Type B pancreatic cell (in vitro differentiated cells): ENCODE measurements around the gene GCFC2. TPM values are rescaled to one million over a fixed set of nuclear protein-coding genes. Genes with fewer than 3 reads are reported as not detected.
A peak's percentile ranks its signal among the peaks of the same experiment; 100 is the strongest.

ENCODE experiments used
- DNase-seq: peaks from one replicate; pipeline ENCODE4 v3.0.0; 2021; ENCODE audit warnings: mixed read lengths; ENCODE audit not compliant: unreplicated experiment; ENCODE audit errors: extremely low spot score
- H3K27ac Mint-ChIP-seq: 2 replicates; pipeline ENCODE4 v1.8.0; 2021; ENCODE audit warnings: mild to moderate bottlenecking, mixed read lengths
- H3K27me3 Mint-ChIP-seq: 2 replicates; pipeline ENCODE4 v1.8.0; 2021; ENCODE audit warnings: mixed read lengths
- H3K36me3 Mint-ChIP-seq: 2 replicates; pipeline ENCODE4 v1.8.0; 2021; ENCODE audit warnings: mixed read lengths
- H3K4me1 Mint-ChIP-seq: one replicate; pipeline ENCODE4 v1.8.0; 2021; ENCODE audit warnings: mixed read lengths; ENCODE audit not compliant: unreplicated experiment
- H3K4me3 Mint-ChIP-seq: 2 replicates; pipeline ENCODE4 v1.8.0; 2021; ENCODE audit warnings: mild to moderate bottlenecking, mixed read lengths
- H3K9me3 Mint-ChIP-seq: 2 replicates; pipeline ENCODE4 v1.8.0; 2021; ENCODE audit warnings: mixed read lengths
- long read RNA-seq: library from polyadenylated mRNA; unstranded; transcript quantifications from one replicate; pipeline ENCODE4 v2.0.0, GENCODE V29; 2020
- total RNA-seq: library from RNA; stranded (reverse); gene quantifications from 2 replicates; pipeline ENCODE4 v1.2.1, GENCODE V29; 2021; ENCODE audit warnings: low replicate concordance
- TF ChIP-seq, protein P1 (sequence below): fragments of 200-600 bp; sonication (generic); conservative IDR thresholded peaks from 2 replicates; pipeline ENCODE4 v1.5.0; 2021; ENCODE audit warnings: antibody characterized with exemption, mild to moderate bottlenecking

Gene GCFC2
- total RNA-seq = 19.8 and 22.1 TPM in 2 replicates
- long read RNA-seq, full-length matches to known transcripts = 3 of 12 reads
- long read RNA-seq, partial matches to known transcripts = 1 of 12 reads
- long read RNA-seq, other reads (novel, unspliced or antisense) = 8 of 12 reads

DNA sequence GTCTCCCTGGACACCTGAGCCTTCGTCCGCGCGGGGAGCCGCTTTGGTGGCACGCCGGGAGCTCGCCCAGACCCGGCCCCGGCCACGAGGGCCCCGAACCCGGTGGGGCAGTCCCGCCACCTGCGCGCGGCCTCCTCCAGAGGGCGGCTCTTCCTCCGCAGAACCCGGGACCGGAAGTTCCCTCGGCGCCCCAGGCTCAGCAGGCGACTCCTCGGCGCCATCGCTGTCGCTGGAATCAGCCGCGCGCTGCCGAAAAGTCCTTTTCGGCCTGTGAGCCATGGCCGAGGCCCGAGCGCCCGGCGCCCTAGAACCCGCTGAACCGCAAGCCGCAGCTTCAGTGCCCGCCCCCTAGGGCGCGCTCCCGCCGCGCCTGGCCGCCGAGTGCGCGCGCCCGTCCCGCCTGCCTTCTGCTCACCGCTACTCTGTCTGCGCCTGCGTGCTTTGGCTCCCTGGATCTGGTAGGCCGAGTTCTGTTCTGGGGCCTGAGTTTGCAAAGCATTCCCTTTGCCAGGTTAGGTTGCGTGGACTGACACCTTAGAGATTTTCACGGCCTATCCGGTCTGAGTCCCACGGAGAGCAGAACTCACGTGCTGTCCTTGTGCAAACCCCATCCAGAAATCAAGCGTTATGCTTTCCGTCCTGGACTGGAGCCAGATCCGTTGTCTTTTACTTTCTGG is at the start of gene GCFC2:
TSS of gene GCFC2 (minus strand) at position 339 of the 677 bp plus-strand sequence. CDS start at position 279, 60 bp downstream.
- Mint-ChIP-seq H3K36me3 (peaks cover 5% of the 10 kb centered on the region), H3K4me3 (peak within 1 kb of the TSS; percentile 94), H3K4me1 (peaks cover 26% of the 10 kb centered on the region), H3K27ac (peak within 1 kb of the TSS; percentile 88), H3K27me3 (no peaks in the 10 kb centered on the region), H3K9me3 (peaks cover 3% of the 10 kb centered on the region)
- TF ChIP-seq, protein P1, sequence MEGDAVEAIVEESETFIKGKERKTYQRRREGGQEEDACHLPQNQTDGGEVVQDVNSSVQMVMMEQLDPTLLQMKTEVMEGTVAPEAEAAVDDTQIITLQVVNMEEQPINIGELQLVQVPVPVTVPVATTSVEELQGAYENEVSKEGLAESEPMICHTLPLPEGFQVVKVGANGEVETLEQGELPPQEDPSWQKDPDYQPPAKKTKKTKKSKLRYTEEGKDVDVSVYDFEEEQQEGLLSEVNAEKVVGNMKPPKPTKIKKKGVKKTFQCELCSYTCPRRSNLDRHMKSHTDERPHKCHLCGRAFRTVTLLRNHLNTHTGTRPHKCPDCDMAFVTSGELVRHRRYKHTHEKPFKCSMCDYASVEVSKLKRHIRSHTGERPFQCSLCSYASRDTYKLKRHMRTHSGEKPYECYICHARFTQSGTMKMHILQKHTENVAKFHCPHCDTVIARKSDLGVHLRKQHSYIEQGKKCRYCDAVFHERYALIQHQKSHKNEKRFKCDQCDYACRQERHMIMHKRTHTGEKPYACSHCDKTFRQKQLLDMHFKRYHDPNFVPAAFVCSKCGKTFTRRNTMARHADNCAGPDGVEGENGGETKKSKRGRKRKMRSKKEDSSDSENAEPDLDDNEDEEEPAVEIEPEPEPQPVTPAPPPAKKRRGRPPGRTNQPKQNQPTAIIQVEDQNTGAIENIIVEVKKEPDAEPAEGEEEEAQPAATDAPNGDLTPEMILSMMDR = peak; percentile 63
- DNase-seq = peak; percentile 86

- no peaks in the 10 kb centered on the region for H3K9me3 Mint-ChIP-seq
- no peaks in the 10 kb centered on the region for H3K36me3 Mint-ChIP-seq
- TF ChIP-seq, protein P1 = no peak
- no peak overlapping the region for H3K27ac Mint-ChIP-seq
- H3K4me1 Mint-ChIP-seq = no peaks in the 10 kb centered on the region
- H3K27me3 Mint-ChIP-seq = no peaks in the 10 kb centered on the region
- no peak overlapping the region for H3K4me3 Mint-ChIP-seq
- DNase-seq = no peak
These were observed 42.1 kb upstream of the GCFC2 start for GRCh38 chr2:75752828-75753227.

DNA sequence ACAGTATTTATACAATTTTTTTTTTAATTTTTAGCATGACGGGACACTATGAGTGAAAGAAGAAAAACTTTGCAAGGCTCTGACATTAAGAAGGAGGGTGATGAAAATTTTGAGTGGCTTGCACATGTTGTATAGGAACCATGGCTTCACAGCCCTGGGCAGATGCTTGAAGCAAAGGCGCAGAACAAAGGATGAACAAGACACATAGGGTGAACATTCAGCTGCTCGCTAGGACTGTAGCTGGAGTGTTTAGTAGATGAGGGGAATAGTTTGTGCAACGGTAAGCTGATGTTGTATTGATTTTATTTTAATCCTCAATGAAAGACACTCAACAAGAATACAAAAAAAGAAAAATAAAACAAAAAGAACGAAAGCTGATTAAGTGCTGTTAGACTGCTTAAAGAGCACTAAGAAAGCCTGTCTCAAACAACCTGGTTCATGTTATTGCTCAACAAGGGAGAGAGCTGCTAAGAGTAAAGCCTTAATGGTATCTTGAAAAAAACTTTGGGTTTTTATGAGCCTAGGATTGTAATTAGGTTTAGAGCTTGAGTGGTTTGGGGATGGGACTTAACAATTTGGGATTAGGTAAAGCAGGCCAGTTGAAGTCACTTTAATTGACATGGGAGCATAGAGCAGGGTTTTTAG is 41.2 kb upstream of the GCFC2 start:
- Mint-ChIP-seq H3K4me3 (no peak overlapping the region), H3K36me3 (no peaks in the 10 kb centered on the region), H3K9me3 (no peaks in the 10 kb centered on the region), H3K4me1 (no peaks in the 10 kb centered on the region), H3K27ac (no peak overlapping the region), H3K27me3 (no peaks in the 10 kb centered on the region)
- TF ChIP-seq, protein P1 = no peak
- no peak for DNase-seq

GRCh38 chr2:75751360-75751759 is 40.6 kb upstream of the GCFC2 start:
- H3K4me3 Mint-ChIP-seq = no peak overlapping the region
- TF ChIP-seq, protein P1 = no peak
- no peak overlapping the region for H3K27ac Mint-ChIP-seq
- no peaks in the 10 kb centered on the region for H3K4me1 Mint-ChIP-seq
- no peaks in the 10 kb centered on the region for H3K36me3 Mint-ChIP-seq
- no peak for DNase-seq
- H3K9me3 Mint-ChIP-seq = no peaks in the 10 kb centered on the region
- H3K27me3 Mint-ChIP-seq = no peaks in the 10 kb centered on the region

DNA sequence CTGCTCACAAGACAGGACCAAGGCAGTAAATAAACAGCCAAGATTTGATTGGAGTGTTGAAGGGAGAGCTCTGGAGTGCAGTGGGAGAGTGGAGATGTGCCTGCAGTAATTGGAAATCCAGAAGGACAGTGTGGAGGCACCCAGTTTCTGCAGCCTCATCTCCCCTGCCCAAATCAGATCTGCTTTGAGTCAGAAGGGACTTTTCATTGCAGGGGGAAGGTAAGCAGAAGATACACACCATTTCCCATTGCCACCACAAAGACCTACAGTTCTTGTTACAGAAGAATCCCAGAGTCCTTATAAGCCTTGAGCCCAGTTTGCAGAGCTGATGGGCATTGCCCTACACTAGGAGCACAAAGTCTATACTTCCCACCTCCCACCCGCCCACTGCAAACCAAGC is 27.2 kb upstream of the GCFC2 start:
- TF ChIP-seq, protein P1 = no peak
- H3K4me1 Mint-ChIP-seq = no peaks in the 10 kb centered on the region
- H3K9me3 Mint-ChIP-seq = peaks cover 9% of the 10 kb centered on the region
- no peaks in the 10 kb centered on the region for H3K36me3 Mint-ChIP-seq
- no peak for DNase-seq
- H3K27me3 Mint-ChIP-seq = no peaks in the 10 kb centered on the region
- H3K4me3 Mint-ChIP-seq = no peak overlapping the region
- H3K27ac Mint-ChIP-seq = no peak overlapping the region
